ENCODE measurements around the gene DOCK2. TPM values are rescaled to one million over a fixed set of nuclear protein-coding genes. Genes with fewer than 3 reads are reported as not detected.

Gene DOCK2
- total RNA-seq, 1 experiment from 2014 or later: 3.5 TPM

DNA sequence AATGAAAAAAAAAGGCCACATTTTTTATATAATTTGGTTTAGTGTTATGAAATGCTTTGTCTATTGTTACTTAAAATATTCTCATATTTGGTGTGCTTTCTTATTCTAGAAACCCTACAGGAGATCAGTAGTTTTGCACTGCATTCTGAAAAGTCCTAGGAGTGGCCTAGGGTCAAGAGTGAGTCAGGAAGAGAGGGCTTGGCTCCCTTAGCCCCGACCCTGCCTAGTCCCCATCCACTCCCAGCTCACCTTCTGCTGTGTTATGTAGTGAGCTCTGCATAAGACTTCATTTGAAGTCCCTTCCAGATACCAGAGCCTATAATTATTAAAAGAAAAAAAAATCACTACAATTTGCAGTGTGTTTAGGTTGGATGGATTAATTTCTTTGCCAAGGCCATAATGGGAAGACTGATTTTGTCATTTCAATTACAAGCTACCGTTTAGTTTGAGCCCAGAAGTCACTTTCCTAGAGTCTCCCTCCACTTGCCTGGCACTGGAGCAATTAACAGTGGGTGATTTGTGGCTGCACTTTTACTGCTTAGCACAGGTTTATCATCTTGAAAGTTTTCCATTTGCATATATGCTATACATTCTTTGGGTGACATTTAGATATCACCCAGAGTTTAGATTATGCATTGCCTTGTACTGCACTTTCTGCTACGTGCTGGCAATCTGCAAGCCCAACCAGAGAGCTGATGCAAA is 199.9 kb downstream of the DOCK2 start:
- DNase-seq (ENCODE audit: low read depth in 1 of 2, low spot score in 2 of 2): no peak
- Histone ChIP-seq H3K27me3 (replicated peaks) (no peaks in the 10 kb centered on the region), H3K27ac (no peak overlapping the region), H3K4me3 (no peak overlapping the region), H3K4me1 (replicated peaks) (no peaks in the 10 kb centered on the region), H3K36me3 (no peaks in the 10 kb centered on the region), H3K9me3 (replicated peaks) (no peaks in the 10 kb centered on the region)

GRCh38 chr5:169837686-169838085 is 200.6 kb downstream of the DOCK2 start:
- no peaks in the 10 kb centered on the region for H3K9me3 ChIP-seq (replicated peaks)
- H3K36me3 ChIP-seq: no peaks in the 10 kb centered on the region
- DNase-seq (ENCODE audit: low read depth in 1 of 2, low spot score in 2 of 2): no peak

DNA sequence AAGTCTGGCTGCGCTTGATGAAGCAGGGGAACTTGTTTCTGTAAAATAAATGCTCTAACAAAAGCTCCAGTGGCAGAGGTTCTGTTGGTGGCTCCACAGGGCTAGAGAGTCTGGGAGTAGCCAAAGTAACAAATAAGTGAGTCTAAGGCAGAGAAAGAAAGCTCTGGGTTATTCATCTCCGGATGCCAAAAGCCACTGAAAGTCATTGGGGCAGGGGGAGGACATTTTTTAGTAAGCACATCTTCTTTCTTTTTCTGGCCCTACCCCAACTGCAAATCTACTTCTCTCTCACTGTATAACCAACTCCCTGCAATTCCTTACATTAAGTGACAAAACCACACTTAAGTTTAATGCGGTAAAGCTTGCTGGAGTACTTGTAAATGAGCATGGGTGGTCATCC is 201.6 kb downstream of the DOCK2 start:
- no peaks in the 10 kb centered on the region for H3K9me3 ChIP-seq (replicated peaks)
- H3K27ac ChIP-seq: no peak overlapping the region
- no peak for DNase-seq (ENCODE audit: low read depth in 1 of 2, low spot score in 2 of 2)
- no peak overlapping the region for H3K4me3 ChIP-seq
- H3K27me3 ChIP-seq (replicated peaks): no peaks in the 10 kb centered on the region
- H3K4me1 ChIP-seq (replicated peaks): no peaks in the 10 kb centered on the region
- no peaks in the 10 kb centered on the region for H3K36me3 ChIP-seq

More at GRCh38 chr5:169837686-169838085, 200.6 kb downstream of the DOCK2 start:
- Histone ChIP-seq H3K27me3 (replicated peaks) (no peaks in the 10 kb centered on the region), H3K4me3 (no peak overlapping the region), H3K4me1 (replicated peaks) (no peaks in the 10 kb centered on the region), H3K27ac (no peak overlapping the region)

DNA sequence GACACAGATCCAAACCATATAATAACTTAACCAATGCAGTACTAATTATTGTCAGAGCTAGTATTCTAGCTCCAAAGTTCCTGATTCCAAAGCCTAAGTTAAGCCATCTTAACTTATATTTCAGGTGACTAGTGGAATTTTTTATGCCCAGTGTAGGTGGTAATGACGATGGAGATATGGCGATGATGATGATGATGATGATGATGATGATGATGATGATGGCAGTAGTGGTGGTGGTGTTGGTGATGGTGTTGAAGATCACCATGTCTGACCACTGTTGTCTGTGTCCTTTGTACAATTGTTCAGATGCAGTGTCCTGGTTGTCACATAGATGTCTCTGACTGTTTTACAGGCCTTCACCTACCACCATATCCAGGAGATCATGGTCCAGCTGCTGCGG is 203.3 kb downstream of the DOCK2 start:
- DNase-seq (ENCODE audit: low read depth in 1 of 2, low spot score in 2 of 2): no peak
- Histone ChIP-seq H3K27me3 (replicated peaks) (no peaks in the 10 kb centered on the region), H3K27ac (no peak overlapping the region), H3K4me1 (replicated peaks) (no peaks in the 10 kb centered on the region), H3K4me3 (no peak overlapping the region), H3K36me3 (no peaks in the 10 kb centered on the region), H3K9me3 (replicated peaks) (no peaks in the 10 kb centered on the region)

GRCh38 chr5:169842699-169843098 is 205.6 kb downstream of the DOCK2 start:
- Histone ChIP-seq H3K36me3 (no peaks in the 10 kb centered on the region), H3K27me3 (replicated peaks) (no peaks in the 10 kb centered on the region), H3K9me3 (replicated peaks) (no peaks in the 10 kb centered on the region), H3K4me1 (replicated peaks) (no peaks in the 10 kb centered on the region), H3K27ac (no peak overlapping the region), H3K4me3 (no peak overlapping the region)
- DNase-seq (ENCODE audit: low read depth in 1 of 2, low spot score in 2 of 2): no peak

GRCh38 chr5:169847519-169847918 is 210.4 kb downstream of the DOCK2 start:
- H3K9me3 ChIP-seq (replicated peaks): peaks cover 14% of the 10 kb centered on the region
- no peak overlapping the region for H3K4me3 ChIP-seq
- no peak for DNase-seq (ENCODE audit: low read depth in 1 of 2, low spot score in 2 of 2)
- no peaks in the 10 kb centered on the region for H3K36me3 ChIP-seq
- H3K27ac ChIP-seq: no peak overlapping the region
- H3K27me3 ChIP-seq (replicated peaks): no peaks in the 10 kb centered on the region
- H3K4me1 ChIP-seq (replicated peaks): no peaks in the 10 kb centered on the region

- Histone ChIP-seq H3K27ac (no peak overlapping the region), H3K4me1 (replicated peaks) (no peaks in the 10 kb centered on the region), H3K27me3 (replicated peaks) (no peaks in the 10 kb centered on the region), H3K9me3 (replicated peaks) (peaks cover 14% of the 10 kb centered on the region), H3K4me3 (no peak overlapping the region), H3K36me3 (no peaks in the 10 kb centered on the region)
- no peak for DNase-seq (ENCODE audit: low read depth in 1 of 2, low spot score in 2 of 2)
These were observed 211.2 kb downstream of the DOCK2 start for GRCh38 chr5:169848271-169848670.

DNA sequence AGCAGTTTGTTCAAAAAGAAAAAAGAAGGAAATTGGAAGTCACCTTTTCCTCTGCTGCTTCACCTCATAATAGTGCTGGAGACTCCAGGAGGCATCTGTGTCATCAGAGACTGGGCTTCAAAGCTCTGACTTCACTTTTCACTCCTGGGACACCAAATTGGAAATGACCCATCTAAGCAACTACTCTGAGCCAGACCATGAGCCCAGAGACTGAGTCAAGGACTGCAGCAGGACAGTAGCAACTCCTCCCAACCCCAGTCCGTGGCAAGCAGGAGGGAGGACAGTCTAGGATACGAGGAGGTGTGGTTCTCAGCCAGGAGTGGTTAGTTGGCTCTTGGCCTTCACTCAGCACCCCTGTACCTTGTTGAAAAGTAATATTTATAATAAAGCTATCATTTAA is 211.7 kb downstream of the DOCK2 start:
- DNase-seq (ENCODE audit: low read depth in 1 of 2, low spot score in 2 of 2): no peak
- H3K27ac ChIP-seq: no peak overlapping the region
- H3K36me3 ChIP-seq: no peaks in the 10 kb centered on the region
- no peaks in the 10 kb centered on the region for H3K4me1 ChIP-seq (replicated peaks)
- H3K4me3 ChIP-seq: no peak overlapping the region
- H3K9me3 ChIP-seq (replicated peaks): peaks cover 14% of the 10 kb centered on the region
- no peaks in the 10 kb centered on the region for H3K27me3 ChIP-seq (replicated peaks)

DNA sequence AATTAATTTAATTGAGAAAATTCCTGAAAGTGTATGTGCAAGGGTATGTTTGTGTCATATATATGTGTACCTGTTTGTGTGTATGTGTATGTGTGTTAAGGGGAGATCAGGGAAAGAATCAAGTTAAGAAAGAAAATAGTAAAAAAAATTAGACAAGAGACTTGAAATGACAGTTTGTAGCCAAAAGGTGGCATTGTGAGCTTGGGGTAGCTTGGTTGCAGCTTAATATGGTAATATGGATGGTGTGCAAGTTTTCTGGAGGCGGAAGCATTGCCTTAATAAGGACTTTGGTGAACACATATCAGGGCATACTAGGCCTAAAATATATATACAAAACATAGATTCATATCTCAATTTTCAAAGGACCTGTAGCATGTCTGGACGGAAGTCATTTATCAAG is 213.3 kb downstream of the DOCK2 start:
- DNase-seq (ENCODE audit: low read depth in 1 of 2, low spot score in 2 of 2): no peak
- no peak overlapping the region for H3K4me3 ChIP-seq
- no peaks in the 10 kb centered on the region for H3K36me3 ChIP-seq
- no peaks in the 10 kb centered on the region for H3K27me3 ChIP-seq (replicated peaks)
- peaks cover 14% of the 10 kb centered on the region for H3K9me3 ChIP-seq (replicated peaks)
- H3K27ac ChIP-seq: no peak overlapping the region
- no peaks in the 10 kb centered on the region for H3K4me1 ChIP-seq (replicated peaks)

DNA sequence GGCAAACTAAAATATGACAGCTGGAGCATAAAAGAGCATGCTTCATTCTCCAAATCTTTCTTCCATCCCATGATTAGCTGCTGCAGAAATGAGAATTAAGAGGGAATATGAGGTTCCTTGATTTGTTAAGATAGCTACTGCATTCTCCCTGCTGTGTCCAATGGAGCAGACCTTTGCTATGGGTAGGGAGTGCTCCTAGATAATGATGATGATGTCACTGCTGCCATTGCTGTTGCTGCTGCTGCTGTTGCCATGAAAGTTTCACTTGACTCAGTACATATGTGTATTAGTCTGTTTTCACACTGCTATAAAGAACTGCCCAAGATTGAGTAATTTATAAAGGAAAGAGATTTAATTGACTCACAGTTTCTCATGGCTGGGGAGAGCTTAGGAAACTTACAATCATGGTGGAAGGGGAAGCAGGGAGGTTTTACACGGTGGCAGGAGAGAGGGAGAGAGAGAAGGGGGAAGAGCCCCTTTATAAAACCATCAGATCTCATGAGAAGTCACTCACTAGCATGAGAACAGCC is 214.3 kb downstream of the DOCK2 start:
- Histone ChIP-seq H3K4me1 (replicated peaks) (0 out of 2 replicates have a peak, but pooled peaks cover 2% of the 10 kb centered on the region), H3K36me3 (no peaks in the 10 kb centered on the region), H3K4me3 (no peak overlapping the region), H3K27ac (no peak overlapping the region), H3K9me3 (replicated peaks) (peaks cover 14% of the 10 kb centered on the region), H3K27me3 (replicated peaks) (no peaks in the 10 kb centered on the region)
- DNase-seq (ENCODE audit: low read depth in 1 of 2, low spot score in 2 of 2): no peak

GRCh38 chr5:169856571-169856970 is 219.5 kb downstream of the DOCK2 start:
- no peaks in the 10 kb centered on the region for H3K36me3 ChIP-seq
- DNase-seq (ENCODE audit: low read depth in 1 of 2, low spot score in 2 of 2): peak in 1 of 2 experiments; percentile 28
- no peak overlapping the region for H3K4me3 ChIP-seq
- no peaks in the 10 kb centered on the region for H3K27me3 ChIP-seq (replicated peaks)
- 0 out of 2 replicates have a peak, but pooled peaks cover 6% of the 10 kb centered on the region for H3K4me1 ChIP-seq (replicated peaks)
- H3K27ac ChIP-seq: no peak overlapping the region
- 0 out of 2 replicates have a peak, but pooled peaks cover under 1% of the 10 kb centered on the region for H3K9me3 ChIP-seq (replicated peaks)

DNA sequence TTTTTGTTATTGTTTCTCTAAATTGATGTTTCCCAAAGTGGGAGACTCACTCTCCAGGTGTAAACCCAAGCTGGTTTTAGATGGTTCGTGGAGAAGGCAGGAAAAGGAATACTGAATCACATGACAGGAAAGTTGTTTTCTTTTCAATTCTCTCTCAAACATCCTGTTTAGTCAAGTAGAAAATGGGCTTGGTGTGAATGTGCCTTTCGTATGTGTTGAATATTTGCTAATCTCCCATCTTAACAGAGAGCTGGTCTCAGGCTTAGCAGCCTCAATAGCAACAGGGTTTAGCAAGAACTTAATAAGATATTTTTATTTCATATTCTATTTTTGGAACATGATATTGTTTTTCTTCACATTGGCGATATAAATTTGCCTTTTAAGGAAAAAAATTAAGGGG is 223.5 kb downstream of the DOCK2 start:
- no peaks in the 10 kb centered on the region for H3K27me3 ChIP-seq (replicated peaks)
- DNase-seq (ENCODE audit: low read depth in 1 of 2, low spot score in 2 of 2): no peak
- no peaks in the 10 kb centered on the region for H3K36me3 ChIP-seq
- H3K27ac ChIP-seq: no peak overlapping the region
- H3K4me3 ChIP-seq: no peak overlapping the region
- 0 out of 2 replicates have a peak, but pooled peaks cover 9% of the 10 kb centered on the region for H3K4me1 ChIP-seq (replicated peaks)
- no peaks in the 10 kb centered on the region for H3K9me3 ChIP-seq (replicated peaks)

GRCh38 chr5:169861433-169861832 is 224.4 kb downstream of the DOCK2 start:
- Histone ChIP-seq H3K27ac (no peak overlapping the region), H3K4me3 (no peak overlapping the region), H3K9me3 (replicated peaks) (no peaks in the 10 kb centered on the region), H3K27me3 (replicated peaks) (no peaks in the 10 kb centered on the region), H3K36me3 (no peaks in the 10 kb centered on the region), H3K4me1 (replicated peaks) (0 out of 2 replicates have a peak, but pooled peaks cover 7% of the 10 kb centered on the region)
- DNase-seq (ENCODE audit: low read depth in 1 of 2, low spot score in 2 of 2): no peak

DNA sequence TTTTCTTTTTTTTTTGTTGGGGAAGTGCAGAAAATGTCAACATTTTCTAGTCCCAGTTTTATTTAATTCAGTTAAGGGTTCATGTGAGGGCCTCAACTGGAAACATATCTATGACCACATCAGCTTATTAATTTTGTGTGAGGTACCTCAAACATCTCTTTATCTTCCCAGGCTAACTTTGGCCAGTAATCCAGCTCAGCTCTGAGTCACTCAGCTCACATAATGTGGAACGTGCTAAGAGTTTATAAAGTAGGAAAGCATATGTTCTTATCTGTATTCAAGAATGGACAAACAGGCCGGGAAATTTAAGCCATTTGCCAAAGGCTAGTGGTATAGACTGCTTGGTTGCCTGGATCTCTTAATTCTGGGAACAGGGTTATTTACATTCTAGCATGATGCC is 224.9 kb downstream of the DOCK2 start:
- H3K27me3 ChIP-seq (replicated peaks): no peaks in the 10 kb centered on the region
- DNase-seq (ENCODE audit: low read depth in 1 of 2, low spot score in 2 of 2): peak in 1 of 2 experiments; percentile 9
- no peaks in the 10 kb centered on the region for H3K9me3 ChIP-seq (replicated peaks)
- H3K27ac ChIP-seq: no peak overlapping the region
- H3K36me3 ChIP-seq: no peaks in the 10 kb centered on the region
- H3K4me1 ChIP-seq (replicated peaks): 0 out of 2 replicates have a peak, but pooled peaks cover 4% of the 10 kb centered on the region
- H3K4me3 ChIP-seq: no peak overlapping the region
